ENCODE measurements around the gene ACOXL.

Gene ACOXL

GRCh38 chr2:110904779-110905148, 172.4 kb downstream of the ACOXL start:
- no peak for TF ChIP-seq CTCF (IDR thresholded peaks at IDR 0.05; ENCODE audit: low read depth, low read length)
- DNase-seq: no peak
- Histone ChIP-seq H3K27me3 (no peaks in the 10 kb centered on the region), H3K36me3 (no peaks in the 10 kb centered on the region), H3K4me3 (ENCODE audit: low read depth, low read length) (no peak overlapping the region), H3K9me3 (no peaks in the 10 kb centered on the region), H3K4me1 (no peaks in the 10 kb centered on the region; the same call in 1 of the 2 replicates)

GRCh38 chr2:110905217-110905616, 172.8 kb downstream of the ACOXL start:
- Histone ChIP-seq H3K4me1 (no peaks in the 10 kb centered on the region; the same call in 1 of the 2 replicates), H3K27me3 (no peaks in the 10 kb centered on the region), H3K4me3 (ENCODE audit: low read depth, low read length) (no peak overlapping the region), H3K9me3 (no peaks in the 10 kb centered on the region), H3K36me3 (no peaks in the 10 kb centered on the region)
- no peak for DNase-seq
- TF ChIP-seq CTCF (IDR thresholded peaks at IDR 0.05; ENCODE audit: low read depth, low read length): no peak

- Histone ChIP-seq H3K36me3 (no peaks in the 10 kb centered on the region), H3K27me3 (no peaks in the 10 kb centered on the region), H3K9me3 (no peaks in the 10 kb centered on the region), H3K4me1 (no peaks in the 10 kb centered on the region; the same call in 1 of the 2 replicates), H3K4me3 (ENCODE audit: low read depth, low read length) (no peak overlapping the region)
- TF ChIP-seq CTCF (IDR thresholded peaks at IDR 0.05; ENCODE audit: low read depth, low read length): no peak
- no peak for DNase-seq
Measured at GRCh38 chr2:110906613-110907298, 174.4 kb downstream of the ACOXL start.

GRCh38 chr2:110909501-110909900, 177.1 kb downstream of the ACOXL start:
- no peak for TF ChIP-seq CTCF (IDR thresholded peaks at IDR 0.05; ENCODE audit: low read depth, low read length)
- DNase-seq: no peak
- Histone ChIP-seq H3K36me3 (no peaks in the 10 kb centered on the region), H3K9me3 (no peaks in the 10 kb centered on the region), H3K27me3 (no peaks in the 10 kb centered on the region), H3K4me3 (ENCODE audit: low read depth, low read length) (no peak overlapping the region), H3K4me1 (no peaks in the 10 kb centered on the region)

GRCh38 chr2:110910423-110910822, 178.1 kb downstream of the ACOXL start:
- no peaks in the 10 kb centered on the region for H3K4me1 ChIP-seq
- TF ChIP-seq CTCF (IDR thresholded peaks at IDR 0.05; ENCODE audit: low read depth, low read length): no peak

GRCh38 chr2:110919738-110920137, 187.4 kb downstream of the ACOXL start:
- no peak for DNase-seq
- Histone ChIP-seq H3K36me3 (no peaks in the 10 kb centered on the region), H3K4me1 (no peaks in the 10 kb centered on the region), H3K4me3 (ENCODE audit: low read depth, low read length) (no peak overlapping the region), H3K27me3 (no peaks in the 10 kb centered on the region), H3K9me3 (no peaks in the 10 kb centered on the region)
- TF ChIP-seq CTCF (IDR thresholded peaks at IDR 0.05; ENCODE audit: low read depth, low read length): no peak

More at GRCh38 chr2:110910423-110910822, 178.1 kb downstream of the ACOXL start:
- no peak for DNase-seq
- Histone ChIP-seq H3K27me3 (no peaks in the 10 kb centered on the region), H3K36me3 (no peaks in the 10 kb centered on the region), H3K4me3 (ENCODE audit: low read depth, low read length) (no peak overlapping the region), H3K9me3 (no peaks in the 10 kb centered on the region)
